DND-41 (cell line): Measurements from ENCODE around the gene XYLT1.

ENCODE experiments used
- ATAC-seq: fragments of 200-7000 bp; cut with Tn5 transposase; 3 replicates; pipeline ENCODE4 v1.9.1; 2021; ENCODE audit warnings: low read depth; ENCODE audit not compliant: insufficient read depth
- DNase-seq: peaks from one replicate; pipeline ENCODE4 v3.0.0-alpha.2; 2020
- H2AFZ ChIP-seq: 2 replicates; pipeline ENCODE4 v1.6.0; 2012; ENCODE audit warnings: low read depth, low read length
- H3K27ac ChIP-seq: 2 replicates; pipeline ENCODE4 v1.5.1; 2012; ENCODE audit warnings: low read length, inconsistent platforms
- H3K27me3 ChIP-seq: fragments of 200-600 bp; sonication (generic); 2 replicates; pipeline ENCODE4 v1.6.0; 2012; ENCODE audit warnings: low read length, mild to moderate bottlenecking, inconsistent platforms; ENCODE audit not compliant: insufficient read depth, poor library complexity
- H3K36me3 ChIP-seq: 2 replicates; pipeline ENCODE4 v1.5.1; 2012; ENCODE audit warnings: low read length, inconsistent platforms; ENCODE audit not compliant: insufficient read depth
- H3K4me1 ChIP-seq: 2 replicates; pipeline ENCODE4 v1.5.1; 2012; ENCODE audit warnings: mild to moderate bottlenecking, low read length; ENCODE audit not compliant: insufficient read depth
- H3K4me2 ChIP-seq: 2 replicates; pipeline ENCODE4 v1.6.0; 2012; ENCODE audit warnings: mild to moderate bottlenecking, moderate library complexity, low read length, inconsistent platforms; ENCODE audit not compliant: insufficient read depth
- H3K4me3 ChIP-seq, 2 experiments: fragments of 200-600 bp in 1 of 2; shearing (Covaris generic) in 1 of 2; 2 replicates each; pipeline ENCODE4 v1.5.1; 2012 to 2016; ENCODE audit warnings: inconsistent platforms in 2 of 2, low read length in 2 of 2, mild to moderate bottlenecking in 2 of 2, low read depth in 1 of 2, moderate library complexity in 1 of 2
- H3K79me2 ChIP-seq: 2 replicates; pipeline ENCODE4 v1.6.0; 2012; ENCODE audit warnings: low read length, inconsistent platforms; ENCODE audit not compliant: insufficient read depth
- H3K9ac ChIP-seq: 2 replicates; pipeline ENCODE4 v1.6.0; 2012; ENCODE audit warnings: low read depth, mild to moderate bottlenecking, inconsistent platforms, low read length, moderate library complexity
- H3K9me3 ChIP-seq: 2 replicates; pipeline ENCODE4 v1.5.1; 2012; ENCODE audit warnings: low read length, moderate library complexity, mild to moderate bottlenecking, inconsistent platforms; ENCODE audit not compliant: insufficient read depth, severe bottlenecking
- H4K20me1 ChIP-seq: 2 replicates; pipeline ENCODE4 v1.6.0; 2012; ENCODE audit warnings: low read length; ENCODE audit not compliant: insufficient read depth
- EZH2 ChIP-seq: IDR thresholded peaks from 3 replicates; pipeline ENCODE4 v1.6.1; 2012; ENCODE audit warnings: borderline replicate concordance, low read depth, mild to moderate bottlenecking, moderate library complexity, low read length, inconsistent platforms; ENCODE audit not compliant: severe bottlenecking
- TF ChIP-seq, protein P1 (sequence below): IDR thresholded peaks from 2 replicates; pipeline ENCODE4 v1.5.1; 2012; ENCODE audit warnings: borderline replicate concordance, low read length, moderate library complexity, mild to moderate bottlenecking; ENCODE audit not compliant: poor library complexity, severe bottlenecking; ENCODE audit errors: extremely low read depth

The XYLT1 gene

DNA sequence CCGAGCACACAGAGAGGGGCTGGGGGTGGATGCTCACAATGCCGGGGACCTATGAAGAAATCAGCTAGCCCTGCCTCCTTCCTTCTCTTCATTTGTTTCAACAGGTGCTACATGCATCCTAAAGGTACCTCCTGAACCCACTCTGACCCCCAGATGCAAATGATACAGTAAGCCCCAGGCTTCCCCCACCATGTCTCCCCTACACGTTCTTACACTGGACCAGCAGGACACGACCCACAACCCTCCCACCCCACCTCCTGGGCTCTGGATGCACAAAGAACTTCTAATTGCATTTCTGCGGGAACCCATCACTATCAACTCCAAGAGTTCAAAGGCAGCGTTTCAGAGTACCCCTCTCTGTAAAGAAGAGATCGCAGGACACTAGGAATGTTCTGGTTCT is 2.1 kb downstream of the XYLT1 start:
- peaks cover 26% of the 10 kb centered on the region for H4K20me1 ChIP-seq
- H3K9ac ChIP-seq = no peak overlapping the region
- H3K27me3 ChIP-seq = peaks cover 29% of the 10 kb centered on the region
- no peak for TF ChIP-seq EZH2
- TF ChIP-seq, protein P1, sequence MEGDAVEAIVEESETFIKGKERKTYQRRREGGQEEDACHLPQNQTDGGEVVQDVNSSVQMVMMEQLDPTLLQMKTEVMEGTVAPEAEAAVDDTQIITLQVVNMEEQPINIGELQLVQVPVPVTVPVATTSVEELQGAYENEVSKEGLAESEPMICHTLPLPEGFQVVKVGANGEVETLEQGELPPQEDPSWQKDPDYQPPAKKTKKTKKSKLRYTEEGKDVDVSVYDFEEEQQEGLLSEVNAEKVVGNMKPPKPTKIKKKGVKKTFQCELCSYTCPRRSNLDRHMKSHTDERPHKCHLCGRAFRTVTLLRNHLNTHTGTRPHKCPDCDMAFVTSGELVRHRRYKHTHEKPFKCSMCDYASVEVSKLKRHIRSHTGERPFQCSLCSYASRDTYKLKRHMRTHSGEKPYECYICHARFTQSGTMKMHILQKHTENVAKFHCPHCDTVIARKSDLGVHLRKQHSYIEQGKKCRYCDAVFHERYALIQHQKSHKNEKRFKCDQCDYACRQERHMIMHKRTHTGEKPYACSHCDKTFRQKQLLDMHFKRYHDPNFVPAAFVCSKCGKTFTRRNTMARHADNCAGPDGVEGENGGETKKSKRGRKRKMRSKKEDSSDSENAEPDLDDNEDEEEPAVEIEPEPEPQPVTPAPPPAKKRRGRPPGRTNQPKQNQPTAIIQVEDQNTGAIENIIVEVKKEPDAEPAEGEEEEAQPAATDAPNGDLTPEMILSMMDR = no peak
- peaks cover 25% of the 10 kb centered on the region for H3K4me1 ChIP-seq
- H3K36me3 ChIP-seq = no peaks in the 10 kb centered on the region
- ATAC-seq (no peak), DNase-seq (no peak)
- H3K4me3 ChIP-seq = no peak overlapping the region
- H3K79me2 ChIP-seq = no peaks in the 10 kb centered on the region
- H3K27ac ChIP-seq = no peak overlapping the region
- no peak overlapping the region for H2AFZ ChIP-seq
- no peaks in the 10 kb centered on the region for H3K9me3 ChIP-seq
- H3K4me2 ChIP-seq = peak overlapping the region; percentile 88; the same call in 1 of the 2 replicates

DNA sequence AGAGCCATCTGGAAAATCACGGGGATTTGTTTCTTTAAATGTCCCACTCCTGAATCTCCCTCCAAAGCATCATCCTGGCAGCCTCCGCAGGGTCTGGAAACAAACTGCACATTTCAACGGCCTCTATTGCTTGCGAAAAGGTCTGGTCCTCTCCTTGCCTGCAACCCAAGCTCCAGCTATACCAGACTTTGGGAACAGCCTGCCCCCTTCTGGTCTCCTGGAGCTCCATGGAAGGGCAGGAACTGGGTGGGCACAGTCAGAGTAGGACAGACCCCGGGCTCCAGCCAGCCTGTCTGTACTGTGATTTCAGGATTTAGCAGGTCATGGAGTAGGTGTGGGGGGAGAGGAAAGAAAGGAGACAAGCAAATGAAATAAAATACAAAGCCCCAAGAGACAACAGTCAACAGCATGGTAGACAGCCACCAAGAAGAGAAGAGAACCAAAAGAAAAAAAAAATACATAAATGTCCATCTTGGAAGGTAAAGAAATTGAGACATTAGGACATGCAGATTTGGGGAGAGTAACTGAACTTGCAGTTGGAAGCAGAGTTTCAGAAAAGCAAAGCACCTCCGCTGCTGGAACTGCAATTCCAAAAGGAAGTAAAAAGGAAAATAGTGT is 2.7 kb downstream of the XYLT1 start:
- Histone ChIP-seq H3K79me2 (no peaks in the 10 kb centered on the region), H3K4me1 (peaks cover 21% of the 10 kb centered on the region), H3K9me3 (no peaks in the 10 kb centered on the region), H3K9ac (no peak overlapping the region), H4K20me1 (peaks cover 26% of the 10 kb centered on the region), H3K27ac (no peak overlapping the region), H3K36me3 (no peaks in the 10 kb centered on the region), H2AFZ (no peak overlapping the region), H3K27me3 (peaks cover 29% of the 10 kb centered on the region), H3K4me3 (no peak overlapping the region), H3K4me2 (no peak overlapping the region)
- DNase-seq (peak; percentile 37), ATAC-seq (peak; percentile 41; the same call in 2 of the 3 replicates)
- no peak for TF ChIP-seq EZH2
- TF ChIP-seq, protein P1 = peak; percentile 64

DNA sequence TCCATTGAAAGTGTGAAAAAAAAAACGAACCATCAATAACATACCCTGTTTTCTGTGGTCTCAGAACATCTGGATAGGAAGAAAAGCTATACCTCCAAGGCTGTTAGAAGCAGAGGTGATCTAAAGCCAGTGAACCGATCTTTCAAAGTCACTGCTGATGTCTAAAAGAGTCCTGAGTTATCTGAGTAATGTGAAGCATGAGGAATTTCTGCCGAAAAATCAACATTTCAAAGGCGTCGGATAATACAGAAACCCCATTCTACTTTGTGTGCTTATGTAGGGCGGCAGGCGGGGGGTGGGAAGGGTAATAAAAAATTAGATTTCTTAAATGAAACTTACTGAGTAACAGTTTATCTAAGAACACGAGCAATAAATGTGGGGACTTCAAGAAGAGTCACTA is 3.9 kb downstream of the XYLT1 start:
- no peaks in the 10 kb centered on the region for H3K79me2 ChIP-seq
- no peak overlapping the region for H3K27ac ChIP-seq

More for the DNA sequence above, 3.9 kb downstream of the XYLT1 start:
- H3K9me3 ChIP-seq = no peaks in the 10 kb centered on the region
- no peak overlapping the region for H3K4me3 ChIP-seq
- no peak overlapping the region for H3K9ac ChIP-seq
- no peak overlapping the region for H3K4me2 ChIP-seq
- no peak for TF ChIP-seq EZH2
- TF ChIP-seq, protein P1 = no peak
- H4K20me1 ChIP-seq = peaks cover 26% of the 10 kb centered on the region
- ATAC-seq (no peak), DNase-seq (no peak)
- H2AFZ ChIP-seq = no peak overlapping the region
- no peaks in the 10 kb centered on the region for H3K36me3 ChIP-seq
- H3K4me1 ChIP-seq = peaks cover 21% of the 10 kb centered on the region
- H3K27me3 ChIP-seq = peaks cover 29% of the 10 kb centered on the region
